HepG2 (cell line): ENCODE results near the gene BIRC2. TPM values are rescaled to one million over a fixed set of nuclear protein-coding genes. Genes with fewer than 3 reads are reported as not detected.

Experiments
- AFF4 ChIP-seq: sonication (generic); formaldehyde crosslinking; IDR thresholded peaks from 2 replicates; pipeline ENCODE4 v1.4.0; 2020; ENCODE audit warnings: missing genetic modification reagents
- ATF6 ChIP-seq: sonication (generic); formaldehyde crosslinking; conservative IDR thresholded peaks from 2 replicates; pipeline ENCODE4 v1.4.0; 2020; ENCODE audit warnings: missing genetic modification reagents
- ATF7-NPFF ChIP-seq: sonication (generic); formaldehyde crosslinking; IDR thresholded peaks from 2 replicates; pipeline ENCODE4 v1.8.1; 2023; ENCODE audit warnings: mild to moderate bottlenecking, low read depth, missing genetic modification reagents, moderate library complexity
- BATF2 ChIP-seq: sonication (generic); formaldehyde crosslinking; IDR thresholded peaks from 2 replicates; pipeline ENCODE4 v1.8.0; 2022; ENCODE audit warnings: mild to moderate bottlenecking, missing genetic modification reagents, moderate library complexity
- BHLHE40 ChIP-seq: IDR thresholded peaks from 2 replicates; pipeline ENCODE4 v1.6.1; 2011; ENCODE audit warnings: low read length, improper control_type of control experiment
- DMAP1 ChIP-seq: IDR thresholded peaks from 2 replicates; pipeline ENCODE4 v1.6.1; 2016
- FOXJ3 ChIP-seq: sonication (generic); formaldehyde crosslinking; IDR thresholded peaks from 2 replicates; pipeline ENCODE4 v1.4.0; 2020; ENCODE audit warnings: missing genetic modification reagents, mild to moderate bottlenecking, borderline replicate concordance
- GABPB1 ChIP-seq: IDR thresholded peaks from 2 replicates; pipeline ENCODE4 v1.6.1; 2016; ENCODE audit warnings: mild to moderate bottlenecking, missing genetic modification reagents, moderate library complexity, missing compliant biosample characterization
- MXD1 ChIP-seq: sonication (generic); formaldehyde crosslinking; IDR thresholded peaks from 2 replicates; pipeline ENCODE4 v1.4.0; 2020; ENCODE audit warnings: mild to moderate bottlenecking, missing genetic modification reagents
- NCOA2 ChIP-seq: sonication (generic); formaldehyde crosslinking; IDR thresholded peaks from 2 replicates; pipeline ENCODE4 v1.8.0; 2022; ENCODE audit warnings: inconsistent platforms
- PCBP2 ChIP-seq: fragments of 200-400 bp; formaldehyde crosslinking; optimal IDR thresholded peaks from 2 replicates; pipeline ENCODE3; 2018; ENCODE audit warnings: low read length, low read depth; ENCODE audit not compliant: poor library complexity, severe bottlenecking
- TEAD2 ChIP-seq: sonication (generic); formaldehyde crosslinking; IDR thresholded peaks from 2 replicates; pipeline ENCODE4 v1.9.0; 2021; ENCODE audit warnings: missing genetic modification reagents
- THYN1 ChIP-seq: sonication (generic); formaldehyde crosslinking; IDR thresholded peaks from 2 replicates; pipeline ENCODE4 v1.8.1; 2023; ENCODE audit warnings: low read depth, mild to moderate bottlenecking, moderate library complexity, missing genetic modification reagents, borderline replicate concordance
- TRIM24 ChIP-seq: sonication (generic); formaldehyde crosslinking; IDR thresholded peaks from 2 replicates; pipeline ENCODE4 v1.8.0; 2022; ENCODE audit warnings: mild to moderate bottlenecking, missing genetic modification reagents
- ZHX1 ChIP-seq: sonication (generic); formaldehyde crosslinking; IDR thresholded peaks from 2 replicates; pipeline ENCODE4 v1.8.1; 2022; ENCODE audit warnings: low read depth, mild to moderate bottlenecking, missing genetic modification reagents
- ZNF331 ChIP-seq: sonication (generic); formaldehyde crosslinking; IDR thresholded peaks from 2 replicates; pipeline ENCODE4 v1.4.0; 2020; ENCODE audit warnings: missing genetic modification reagents
- ZNF430 ChIP-seq: sonication (generic); formaldehyde crosslinking; IDR thresholded peaks from 2 replicates; pipeline ENCODE4 v1.9.0; 2021; ENCODE audit warnings: mild to moderate bottlenecking, missing genetic modification reagents
- ZNF580 ChIP-seq: IDR thresholded peaks from 2 replicates; pipeline ENCODE4 v1.6.1; 2016; ENCODE audit warnings: low read depth, borderline replicate concordance
- ZNF652 ChIP-seq: IDR thresholded peaks from 2 replicates; pipeline ENCODE4 v1.6.1; 2016; ENCODE audit warnings: low read depth, borderline replicate concordance
- ZSCAN29 ChIP-seq: sonication (generic); formaldehyde crosslinking; conservative IDR thresholded peaks from 2 replicates; pipeline ENCODE4 v1.4.0; 2020; ENCODE audit warnings: mild to moderate bottlenecking, missing genetic modification reagents
- polyA plus RNA-seq, 8 experiments: library from polyadenylated mRNA; depleted of rRNA in 3 of 8; stranded (reverse) in 7 of 8; unstranded in 1 of 8; fragments of >200 nt; fragmentation: Illumina TruSeq in 4 of 8; extraction: Trizol in 4 of 8; gene quantifications; 2 replicates each; pipeline versions ENCODE4 v1.2.1 to v1.2.3, GENCODE V29; 2011 to 2016; ENCODE audit warnings: low read depth in 4 of 8, missing spikeins in 1 of 8, mixed read lengths in 1 of 8; ENCODE audit not compliant: insufficient read depth in 1 of 8
- total RNA-seq, 5 experiments: library from RNA; depleted of rRNA; stranded (reverse); fragments of >200 nt; fragmentation: Illumina TruSeq; extraction: Trizol; gene quantifications; 2 replicates each; pipeline ENCODE4 v1.2.3, GENCODE V29; 2016; ENCODE audit warnings: low read depth in 1 of 5

Gene BIRC2
- total and polyA plus RNA-seq, 2 of the 13 experiments (the other 11 are each of a cell fraction or from before 2014, with no cell fraction given): 61.7 to 62.2 TPM

- TF ChIP-seq ZHX1 (CRISPR knock-in tag): peak; percentile 81
- TF ChIP-seq ZNF580 (CRISPR knock-in tag): no peak
- TF ChIP-seq ZNF430 (CRISPR knock-in tag): peak; percentile 77; the same call in 1 of the 2 replicates
- 0 out of 2 replicates have a peak, but pooled peaks have one; percentile 28 for TF ChIP-seq DMAP1 (CRISPR knock-in tag)
- TF ChIP-seq MXD1 (CRISPR knock-in tag): no peak
- no peak for TF ChIP-seq AFF4 (CRISPR knock-in tag)
- TF ChIP-seq ATF7-NPFF (CRISPR knock-in tag): 0 out of 2 replicates have a peak, but pooled peaks have one; percentile 42
- TF ChIP-seq ATF6: no peak
- no peak for TF ChIP-seq PCBP2
- TF ChIP-seq NCOA2: no peak
- no peak for TF ChIP-seq ZNF652
- no peak for TF ChIP-seq BATF2 (CRISPR knock-in tag)
- no peak for TF ChIP-seq TEAD2
- no peak for TF ChIP-seq THYN1 (CRISPR knock-in tag)
- no peak for TF ChIP-seq ZNF331 (CRISPR knock-in tag)
- TF ChIP-seq FOXJ3 (CRISPR knock-in tag): no peak
- TF ChIP-seq BHLHE40: no peak
- no peak for TF ChIP-seq ZSCAN29
- no peak for TF ChIP-seq TRIM24 (CRISPR knock-in tag)
- TF ChIP-seq GABPB1 (CRISPR knock-in tag): 0 out of 2 replicates have a peak, but pooled peaks have one; percentile 36
These were observed 29.8 kb upstream of the BIRC2 start, which contains the start of gene BIRC3 (continued) for GRCh38 chr11:102317099-102317767.
